HG03135 (cell line): ENCODE data around the gene NRDE2.
"Not testable (repeated sequence)": the region's sequence is repeated elsewhere in the genome, so short reads cannot be mapped to it uniquely, and the experiment has no call there.

Experiments used
- ATAC-seq: cut with Tn5 transposase; IDR thresholded peaks from one replicate; pipeline ENCODE4 v1.9.1; 2021; ENCODE audit warnings: mild to moderate bottlenecking, moderate library complexity; ENCODE audit not compliant: unreplicated experiment

The NRDE2 gene

GRCh38 chr14:90274019-90274418, 57.7 kb downstream of the NRDE2 start:
- ATAC-seq: no peak

DNA sequence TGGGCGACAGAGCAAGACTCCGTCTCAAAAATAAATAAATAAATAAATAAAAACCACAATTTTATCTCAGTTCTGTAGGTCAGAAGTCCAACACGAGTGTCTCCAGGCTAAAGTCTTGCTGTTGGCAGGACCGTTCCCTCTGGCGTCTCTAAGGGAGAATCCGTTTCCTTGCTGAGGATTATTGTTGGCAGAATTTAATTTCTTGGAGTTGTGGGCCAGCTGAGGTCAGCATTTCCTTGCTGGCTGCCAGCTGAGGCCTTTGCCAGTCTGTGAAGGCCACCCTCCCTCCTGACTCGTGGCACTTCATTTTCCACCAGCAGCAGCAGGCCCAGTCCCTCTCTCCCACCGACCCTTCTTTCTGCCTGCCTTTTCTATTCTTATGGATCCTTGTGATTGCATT, 58.2 kb downstream of the NRDE2 start:
- no peak for ATAC-seq

DNA sequence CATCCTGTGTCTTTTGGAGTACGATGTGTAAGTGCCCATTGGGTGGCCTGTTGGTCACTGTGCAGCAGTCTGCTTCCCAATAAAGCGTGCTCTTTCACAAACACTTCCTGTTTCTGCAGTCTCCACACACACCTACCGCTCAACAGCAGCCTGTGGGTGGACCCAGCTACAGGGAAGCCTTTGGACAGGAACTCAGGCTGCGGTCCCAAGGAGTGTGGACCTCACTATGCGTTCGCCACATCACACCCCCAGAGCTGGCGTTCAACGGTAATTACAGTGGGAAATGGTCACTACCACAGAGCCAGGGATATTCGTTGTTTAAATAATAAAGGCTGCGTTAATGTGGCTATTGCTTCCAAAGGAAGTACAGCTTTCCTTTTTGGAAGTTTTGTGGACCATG, 59.2 kb downstream of the NRDE2 start:
- no peak for ATAC-seq

GRCh38 chr14:90268420-90268819, 63.3 kb downstream of the NRDE2 start:
- no peak for ATAC-seq

DNA sequence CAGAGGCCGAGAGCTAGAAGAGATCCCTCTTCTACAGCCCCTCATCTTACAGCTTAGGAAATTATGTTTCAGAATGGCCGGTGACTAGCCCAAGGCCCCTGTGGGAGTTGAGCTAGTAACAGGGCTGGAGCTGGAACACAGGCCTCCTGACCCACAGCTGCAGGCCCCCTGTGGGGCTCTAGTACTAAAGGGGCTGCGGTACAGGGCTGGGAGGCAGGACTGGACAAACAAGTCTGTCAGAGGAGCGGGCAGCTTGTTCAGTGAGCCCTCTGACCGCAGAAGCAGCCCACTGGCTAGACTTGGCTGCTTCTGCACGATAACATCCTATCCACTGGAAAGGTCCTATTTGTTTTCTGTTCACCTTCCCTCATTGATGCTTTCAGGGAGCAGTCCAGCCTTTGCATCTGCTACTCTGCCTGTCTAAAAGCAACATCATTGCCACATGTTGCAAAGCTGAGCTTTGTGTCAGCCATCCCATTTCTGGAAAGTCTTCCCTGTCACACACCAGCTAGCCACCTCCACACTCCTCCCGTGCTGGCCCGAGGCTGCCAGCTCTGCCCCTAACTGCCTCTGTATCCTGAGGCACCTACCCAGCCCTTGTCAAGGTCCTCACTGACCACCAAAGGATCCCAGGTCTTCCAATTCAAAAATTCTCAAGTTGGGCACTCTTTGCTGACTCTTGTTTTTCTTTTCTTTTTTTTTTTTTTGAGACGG, 65.1 kb downstream of the NRDE2 start:
- ATAC-seq: no peak

GRCh38 chr14:90263748-90264449, 67.8 kb downstream of the NRDE2 start:
- peak; percentile 87 for ATAC-seq

- ATAC-seq: peak; percentile 96
These were observed 75.2 kb downstream of the NRDE2 start, which contains the start of gene PSMC1 for GRCh38 chr14:90256354-90257131. Gene PSMC1 (plus strand): TSS chr14:90256553. CDS start chr14:90256598, 45 bp downstream.

- ATAC-seq: no peak
These were observed 75.9 kb downstream of the NRDE2 start for GRCh38 chr14:90255871-90256270.

GRCh38 chr14:90253826-90254225, 77.9 kb downstream of the NRDE2 start:
- ATAC-seq: no peak

- ATAC-seq: no peak
These were observed 83.1 kb downstream of the NRDE2 start for GRCh38 chr14:90248594-90248993.

- not testable (repeated sequence) for ATAC-seq
These were observed 84.3 kb downstream of the NRDE2 start for GRCh38 chr14:90247441-90247840.

DNA sequence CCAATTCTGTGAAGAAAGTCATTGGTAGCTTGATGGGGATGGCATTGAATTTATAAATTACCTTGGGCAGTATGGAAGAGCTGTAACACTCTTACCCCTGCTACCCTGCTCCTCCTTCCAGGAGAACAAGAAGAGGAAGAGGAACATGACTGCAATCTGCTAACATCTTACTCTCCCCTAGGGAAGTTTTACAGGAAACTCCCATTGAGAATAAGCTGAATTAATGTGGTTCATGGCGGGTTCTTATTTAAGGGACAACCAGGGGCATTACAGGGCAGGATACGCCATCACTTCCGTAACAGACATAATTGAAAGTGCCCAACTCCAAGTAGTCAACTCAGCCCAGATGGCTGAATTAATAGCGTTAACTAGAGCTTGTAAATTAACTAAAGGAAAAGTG, 84.8 kb downstream of the NRDE2 start:
- ATAC-seq: no peak

DNA sequence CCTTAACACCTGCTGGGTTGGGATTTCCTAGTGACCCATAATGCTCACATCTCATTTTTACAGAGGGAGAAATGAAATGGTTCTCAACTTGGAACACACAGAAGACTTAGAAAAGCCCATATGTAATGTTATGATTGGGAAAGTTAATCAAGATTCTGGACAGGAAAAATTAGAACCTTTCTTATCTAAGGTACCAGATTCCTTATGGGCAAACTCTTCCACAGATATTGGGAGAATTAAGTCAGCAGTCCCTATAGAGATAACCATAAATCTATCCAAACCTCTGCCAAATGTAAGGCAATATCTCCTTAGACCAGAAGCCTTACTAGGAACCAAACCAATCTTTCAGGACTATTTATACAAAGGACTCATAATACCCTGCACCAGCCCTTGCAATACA, 89.3 kb downstream of the NRDE2 start:
- ATAC-seq: no peak

GRCh38 chr14:90239139-90239538, 92.6 kb downstream of the NRDE2 start:
- no peak for ATAC-seq

DNA sequence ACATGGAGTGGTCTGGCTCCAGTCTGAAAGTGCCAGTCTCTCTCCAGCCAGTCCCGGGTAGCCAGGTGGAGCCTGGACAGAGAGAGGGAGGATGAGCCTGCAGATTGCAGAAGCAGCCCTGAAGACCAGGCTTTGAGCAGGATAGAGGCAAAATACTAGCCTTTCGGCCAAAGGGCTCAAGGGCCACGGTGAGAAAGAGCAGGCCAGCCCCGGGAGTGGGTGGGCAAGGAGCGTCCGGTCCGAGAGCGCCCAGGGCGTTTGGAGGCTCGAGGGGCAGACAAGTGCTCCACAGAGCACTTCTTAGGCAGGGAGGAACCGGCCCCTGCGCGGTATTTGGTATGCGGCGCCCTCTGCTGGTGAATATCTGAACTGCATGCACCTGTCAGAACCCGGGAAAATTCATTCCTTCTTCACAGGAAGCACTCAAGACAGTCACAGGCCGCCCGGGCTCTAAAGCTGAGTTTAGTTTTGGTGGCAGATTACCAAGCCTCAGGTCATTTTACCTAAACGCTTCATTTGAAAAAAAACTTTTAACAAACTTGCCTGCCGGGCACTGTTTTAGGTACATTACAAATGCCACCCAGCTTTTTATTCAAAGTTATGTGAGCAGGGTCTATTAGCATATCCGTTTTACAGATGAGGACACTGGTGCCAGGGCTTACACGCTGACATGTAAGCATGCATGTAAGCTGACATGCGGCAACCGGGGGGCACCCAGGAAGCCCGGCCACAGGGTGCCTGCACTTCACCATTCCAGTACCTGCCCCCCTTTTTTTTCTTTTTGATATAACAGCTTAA, 96.4 kb downstream of the NRDE2 start:
- ATAC-seq: no peak

- not testable (repeated sequence) for ATAC-seq
These were observed 101.8 kb downstream of the NRDE2 start for GRCh38 chr14:90229942-90230341.

DNA sequence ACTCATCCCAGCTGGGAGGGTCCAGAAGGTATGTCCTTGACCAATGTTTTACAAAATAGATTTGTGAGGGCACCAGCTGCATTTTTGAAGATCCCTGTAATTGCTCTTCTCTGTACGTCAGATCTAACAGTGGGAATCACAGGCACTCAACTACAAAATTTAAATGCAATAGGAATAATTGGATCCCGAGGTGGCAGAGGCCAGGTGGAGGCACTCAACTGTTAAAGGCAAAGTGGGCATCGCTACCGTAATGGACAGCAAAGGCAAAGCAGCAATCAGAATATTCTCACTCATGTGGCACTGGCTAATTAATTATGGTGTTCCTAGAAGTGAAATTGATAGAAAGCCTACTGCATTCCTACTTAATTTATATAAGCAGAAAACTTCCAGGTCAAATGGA, 103.3 kb downstream of the NRDE2 start:
- ATAC-seq: no peak
